Loucy (cell line): ENCODE measurements around the gene ATP1A3.
"Not testable (repeated sequence)": the region's sequence is repeated elsewhere in the genome, so short reads cannot be mapped to it uniquely, and the experiment has no call there.

Experiments
- EZH2phosphoT487 ChIP-seq: fragments of 200-600 bp; IDR thresholded peaks from 2 replicates; pipeline ENCODE4 v1.6.1; 2018; ENCODE audit warnings: antibody characterized with exemption, mild to moderate bottlenecking, moderate library complexity, borderline replicate concordance
- TF ChIP-seq, protein P1 (sequence below): fragments of 200-600 bp; sonication (generic); conservative IDR thresholded peaks from 2 replicates; pipeline ENCODE4 v1.5.1; 2014; ENCODE audit warnings: mild to moderate bottlenecking, antibody characterized with exemption, low read length

DNA sequence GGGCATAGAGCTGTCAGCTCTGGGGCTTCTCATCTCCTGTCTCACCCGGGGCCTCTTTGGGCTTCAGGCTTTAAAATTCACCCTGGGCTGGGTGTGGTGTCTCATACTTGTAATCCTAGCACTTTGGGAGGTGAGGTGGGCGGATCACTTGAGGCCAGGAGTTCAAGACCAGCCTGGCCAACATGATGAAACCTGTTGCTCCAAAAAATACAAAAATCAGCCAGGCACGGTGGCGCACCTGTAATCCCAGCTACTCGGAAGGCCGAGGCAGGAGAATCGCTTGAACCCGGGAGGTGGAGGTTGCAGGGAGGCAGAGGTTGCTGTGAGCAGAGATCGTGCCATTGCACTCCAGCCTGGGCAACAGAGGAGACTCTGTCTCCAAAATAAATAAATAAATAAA is 46.5 kb upstream of the ATP1A3 start:
- TF ChIP-seq, protein P1, sequence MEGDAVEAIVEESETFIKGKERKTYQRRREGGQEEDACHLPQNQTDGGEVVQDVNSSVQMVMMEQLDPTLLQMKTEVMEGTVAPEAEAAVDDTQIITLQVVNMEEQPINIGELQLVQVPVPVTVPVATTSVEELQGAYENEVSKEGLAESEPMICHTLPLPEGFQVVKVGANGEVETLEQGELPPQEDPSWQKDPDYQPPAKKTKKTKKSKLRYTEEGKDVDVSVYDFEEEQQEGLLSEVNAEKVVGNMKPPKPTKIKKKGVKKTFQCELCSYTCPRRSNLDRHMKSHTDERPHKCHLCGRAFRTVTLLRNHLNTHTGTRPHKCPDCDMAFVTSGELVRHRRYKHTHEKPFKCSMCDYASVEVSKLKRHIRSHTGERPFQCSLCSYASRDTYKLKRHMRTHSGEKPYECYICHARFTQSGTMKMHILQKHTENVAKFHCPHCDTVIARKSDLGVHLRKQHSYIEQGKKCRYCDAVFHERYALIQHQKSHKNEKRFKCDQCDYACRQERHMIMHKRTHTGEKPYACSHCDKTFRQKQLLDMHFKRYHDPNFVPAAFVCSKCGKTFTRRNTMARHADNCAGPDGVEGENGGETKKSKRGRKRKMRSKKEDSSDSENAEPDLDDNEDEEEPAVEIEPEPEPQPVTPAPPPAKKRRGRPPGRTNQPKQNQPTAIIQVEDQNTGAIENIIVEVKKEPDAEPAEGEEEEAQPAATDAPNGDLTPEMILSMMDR = not testable (repeated sequence)
- not testable (repeated sequence) for TF ChIP-seq EZH2phosphoT487
